ENCODE data around the gene USP54. TPM values are rescaled to one million over a fixed set of nuclear protein-coding genes. Genes with fewer than 3 reads are reported as not detected.

USP54 gene
- total and polyA plus RNA-seq, 4 donors = 1.3 to 10.4 (median 6.3) TPM

GRCh38 chr10:73497623-73498022 lies 93.5 kb downstream of the USP54 start:
- no peak overlapping the region for H3K27ac ChIP-seq (ENCODE audit: low read depth in 1 of 2, low read length in 2 of 2)
- H3K4me1 ChIP-seq (ENCODE audit: control insufficient read depth in 4 of 4, insufficient read depth in 4 of 4, low read length in 3 of 4) = peaks cover 8 to 24% (median 12%) of the 10 kb centered on the region in 4 donors
- no peak overlapping the region for H3K9ac ChIP-seq (ENCODE audit: low read depth in 1 of 2, low read length in 2 of 2)
- no peaks in the 10 kb centered on the region for H3K27me3 ChIP-seq (ENCODE audit: control insufficient read depth in 4 of 4, insufficient read depth in 4 of 4, low read length in 3 of 4)
- no peaks in the 10 kb centered on the region for H3K9me3 ChIP-seq (ENCODE audit: control insufficient read depth in 4 of 4, low read length in 3 of 4)
- H3K36me3 ChIP-seq (ENCODE audit: control insufficient read depth in 4 of 4, insufficient read depth in 3 of 4, low read depth in 1 of 4, low read length in 3 of 4) = no peaks in the 10 kb centered on the region
- no peak for TF ChIP-seq TAF1 (conservative IDR thresholded peaks at IDR 0.05)
- no peak for TF ChIP-seq GABPA (IDR thresholded peaks at IDR 0.05 in 1 of 2, conservative IDR thresholded peaks at IDR 0.05 in 1 of 2)
- TF ChIP-seq, protein P1, sequence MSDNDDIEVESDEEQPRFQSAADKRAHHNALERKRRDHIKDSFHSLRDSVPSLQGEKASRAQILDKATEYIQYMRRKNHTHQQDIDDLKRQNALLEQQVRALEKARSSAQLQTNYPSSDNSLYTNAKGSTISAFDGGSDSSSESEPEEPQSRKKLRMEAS (IDR thresholded peaks at IDR 0.05) = no peak
- TF ChIP-seq RXRA (IDR thresholded peaks at IDR 0.05) = no peak
- no peak for TF ChIP-seq EGR1 (IDR thresholded peaks at IDR 0.05; ENCODE audit: low read depth in 2 of 2)
- no peak for TF ChIP-seq FOXA1 (IDR thresholded peaks at IDR 0.05)
- TF ChIP-seq REST (IDR thresholded peaks at IDR 0.05) = no peak
- TF ChIP-seq ATF3 (IDR thresholded peaks at IDR 0.05) = no peak
- no peak for TF ChIP-seq CTCF (IDR thresholded peaks at IDR 0.05; ENCODE audit: low read depth, low read length, missing input control)
- TF ChIP-seq, protein P2, sequence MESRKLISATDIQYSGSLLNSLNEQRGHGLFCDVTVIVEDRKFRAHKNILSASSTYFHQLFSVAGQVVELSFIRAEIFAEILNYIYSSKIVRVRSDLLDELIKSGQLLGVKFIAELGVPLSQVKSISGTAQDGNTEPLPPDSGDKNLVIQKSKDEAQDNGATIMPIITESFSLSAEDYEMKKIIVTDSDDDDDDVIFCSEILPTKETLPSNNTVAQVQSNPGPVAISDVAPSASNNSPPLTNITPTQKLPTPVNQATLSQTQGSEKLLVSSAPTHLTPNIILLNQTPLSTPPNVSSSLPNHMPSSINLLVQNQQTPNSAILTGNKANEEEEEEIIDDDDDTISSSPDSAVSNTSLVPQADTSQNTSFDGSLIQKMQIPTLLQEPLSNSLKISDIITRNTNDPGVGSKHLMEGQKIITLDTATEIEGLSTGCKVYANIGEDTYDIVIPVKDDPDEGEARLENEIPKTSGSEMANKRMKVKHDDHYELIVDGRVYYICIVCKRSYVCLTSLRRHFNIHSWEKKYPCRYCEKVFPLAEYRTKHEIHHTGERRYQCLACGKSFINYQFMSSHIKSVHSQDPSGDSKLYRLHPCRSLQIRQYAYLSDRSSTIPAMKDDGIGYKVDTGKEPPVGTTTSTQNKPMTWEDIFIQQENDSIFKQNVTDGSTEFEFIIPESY (IDR thresholded peaks at IDR 0.05) = no peak
- TF ChIP-seq RAD21 (IDR thresholded peaks at IDR 0.05) = no peak
- no peak for TF ChIP-seq NR2F2 (IDR thresholded peaks at IDR 0.05)
- no peak for TF ChIP-seq FOXA2 (IDR thresholded peaks at IDR 0.05)
- no peak for TF ChIP-seq SP1 (IDR thresholded peaks at IDR 0.05)
- no peak overlapping the region for H3K4me3 ChIP-seq (ENCODE audit: low read depth in 1 of 3, low read length in 3 of 3)
- no peak for DNase-seq (ENCODE audit: low spot score)
- 88% methylated on average over 2 of the region's 2 CpGs for WGBS

Measured in liver (tissue), 9 donors.